Measurements from ENCODE around the gene SS18L1. TPM values are rescaled to one million over a fixed set of nuclear protein-coding genes. Genes with fewer than 3 reads are reported as not detected.

Gene SS18L1
- total RNA-seq, 1 donor from 2014 or later, result 16.3 TPM

- H3K4me2 ChIP-seq (ENCODE audit: low read length), result no peak overlapping the region
- no peak for TF ChIP-seq EZH2 (IDR thresholded peaks at IDR 0.05; ENCODE audit: insufficient read depth, low read length)
- no peak for TF ChIP-seq CTCF (IDR thresholded peaks at IDR 0.05; ENCODE audit: insufficient read depth, low read depth, low read length)
- no peaks in the 10 kb centered on the region for H3K79me2 ChIP-seq (ENCODE audit: insufficient read depth, low read length)
- H3K4me1 ChIP-seq (ENCODE audit: insufficient read depth, low read length), result peaks cover 8% of the 10 kb centered on the region
- H3K9ac ChIP-seq (ENCODE audit: low read length), result no peak overlapping the region
- DNase-seq (ENCODE audit: low read depth) (no peak), FAIRE-seq (no peak)
- Mint-ChIP-seq H3K36me3 (ENCODE audit: low read depth, unreplicated experiment) (peaks cover 26% of the 10 kb centered on the region), H3K27me3 (ENCODE audit: low read depth, unreplicated experiment) (no peaks in the 10 kb centered on the region), H3K4me3 (ENCODE audit: unreplicated experiment) (no peak overlapping the region), H3K9me3 (ENCODE audit: unreplicated experiment) (no peaks in the 10 kb centered on the region), H3K4me1 (ENCODE audit: low read depth, unreplicated experiment) (no peaks in the 10 kb centered on the region), H3K27ac (ENCODE audit: unreplicated experiment) (no peak overlapping the region)
- peaks cover 20% of the 10 kb centered on the region for H4K20me1 ChIP-seq (ENCODE audit: insufficient read depth, low read length)
- H2AFZ ChIP-seq (ENCODE audit: low read depth, low read length), result no peak overlapping the region
- H3K27me3 ChIP-seq (ENCODE audit: insufficient read depth, low read length), result no peaks in the 10 kb centered on the region
- no peak overlapping the region for H3K27ac ChIP-seq (ENCODE audit: low read depth, low read length)
- no peak overlapping the region for H3K4me3 ChIP-seq (ENCODE audit: insufficient read depth, low read depth, low read length)
- H3K9me3 ChIP-seq (ENCODE audit: insufficient read depth, low read depth, low read length), result no peaks in the 10 kb centered on the region
- peaks cover 14% of the 10 kb centered on the region for H3K36me3 ChIP-seq (ENCODE audit: insufficient read depth, low read length)
These were observed 54.9 kb downstream of the SS18L1 start for GRCh38 chr20:62198496-62198895.

DNA sequence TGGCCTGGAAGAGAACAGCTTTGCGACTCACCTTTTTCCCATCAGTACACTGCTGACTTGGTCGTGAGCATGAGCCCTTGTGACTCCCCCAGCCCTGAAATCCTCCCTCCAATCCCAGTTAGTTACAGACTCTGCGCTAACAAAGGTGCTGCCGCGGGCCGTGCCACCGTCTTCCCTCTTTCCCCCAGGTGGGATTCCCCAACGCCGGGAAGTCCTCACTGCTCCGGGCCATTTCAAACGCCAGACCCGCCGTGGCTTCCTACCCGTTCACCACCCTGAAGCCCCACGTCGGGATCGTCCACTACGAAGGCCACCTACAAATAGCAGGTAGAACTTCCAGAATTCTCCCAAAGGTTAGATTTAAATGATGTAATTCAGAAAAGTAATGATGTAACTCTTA is 55.4 kb downstream of the SS18L1 start:
- peaks cover 8% of the 10 kb centered on the region for H3K4me1 ChIP-seq (ENCODE audit: insufficient read depth, low read length)
- no peaks in the 10 kb centered on the region for H3K9me3 ChIP-seq (ENCODE audit: insufficient read depth, low read depth, low read length)
- no peaks in the 10 kb centered on the region for H3K9me3 Mint-ChIP-seq (ENCODE audit: unreplicated experiment)
- no peak overlapping the region for H3K27ac ChIP-seq (ENCODE audit: low read depth, low read length)
- H3K36me3 Mint-ChIP-seq (ENCODE audit: low read depth, unreplicated experiment), result peaks cover 26% of the 10 kb centered on the region
- H3K79me2 ChIP-seq (ENCODE audit: insufficient read depth, low read length), result no peaks in the 10 kb centered on the region
- H3K4me3 ChIP-seq (ENCODE audit: insufficient read depth, low read depth, low read length), result no peak overlapping the region
- H3K27me3 ChIP-seq (ENCODE audit: insufficient read depth, low read length), result no peaks in the 10 kb centered on the region
- no peak for DNase-seq (ENCODE audit: low read depth)
- H3K4me2 ChIP-seq (ENCODE audit: low read length), result no peak overlapping the region
- H3K36me3 ChIP-seq (ENCODE audit: insufficient read depth, low read length), result peaks cover 14% of the 10 kb centered on the region
- TF ChIP-seq CTCF (IDR thresholded peaks at IDR 0.05; ENCODE audit: insufficient read depth, low read depth, low read length), result no peak
- TF ChIP-seq EZH2 (IDR thresholded peaks at IDR 0.05; ENCODE audit: insufficient read depth, low read length), result no peak
- FAIRE-seq, result no peak
- H3K4me1 Mint-ChIP-seq (ENCODE audit: low read depth, unreplicated experiment), result no peaks in the 10 kb centered on the region
- H3K27ac Mint-ChIP-seq (ENCODE audit: unreplicated experiment), result no peak overlapping the region
- H3K9ac ChIP-seq (ENCODE audit: low read length), result no peak overlapping the region
- peaks cover 17% of the 10 kb centered on the region for H4K20me1 ChIP-seq (ENCODE audit: insufficient read depth, low read length)
- no peak overlapping the region for H2AFZ ChIP-seq (ENCODE audit: low read depth, low read length)
- H3K4me3 Mint-ChIP-seq (ENCODE audit: unreplicated experiment), result no peak overlapping the region
- no peaks in the 10 kb centered on the region for H3K27me3 Mint-ChIP-seq (ENCODE audit: low read depth, unreplicated experiment)

GRCh38 chr20:62200491-62201172 is 57.1 kb downstream of the SS18L1 start:
- H3K27ac ChIP-seq (ENCODE audit: low read depth, low read length), result no peak overlapping the region
- FAIRE-seq, result no peak
- no peaks in the 10 kb centered on the region for H3K9me3 Mint-ChIP-seq (ENCODE audit: unreplicated experiment)

More at GRCh38 chr20:62200491-62201172, 57.1 kb downstream of the SS18L1 start:
- H3K27ac Mint-ChIP-seq (ENCODE audit: unreplicated experiment), result no peak overlapping the region
- H3K79me2 ChIP-seq (ENCODE audit: insufficient read depth, low read length), result no peaks in the 10 kb centered on the region
- no peaks in the 10 kb centered on the region for H3K9me3 ChIP-seq (ENCODE audit: insufficient read depth, low read depth, low read length)
- TF ChIP-seq EZH2 (IDR thresholded peaks at IDR 0.05; ENCODE audit: insufficient read depth, low read length), result no peak
- TF ChIP-seq CTCF (IDR thresholded peaks at IDR 0.05; ENCODE audit: insufficient read depth, low read depth, low read length), result no peak
- H3K4me3 ChIP-seq (ENCODE audit: insufficient read depth, low read depth, low read length), result no peak overlapping the region
- H3K4me1 ChIP-seq (ENCODE audit: insufficient read depth, low read length), result peaks cover 8% of the 10 kb centered on the region
- no peak overlapping the region for H3K4me3 Mint-ChIP-seq (ENCODE audit: unreplicated experiment)
- peaks cover 11% of the 10 kb centered on the region for H3K36me3 ChIP-seq (ENCODE audit: insufficient read depth, low read length)
- H3K27me3 Mint-ChIP-seq (ENCODE audit: low read depth, unreplicated experiment), result no peaks in the 10 kb centered on the region
- H3K9ac ChIP-seq (ENCODE audit: low read length), result no peak overlapping the region
- H3K27me3 ChIP-seq (ENCODE audit: insufficient read depth, low read length), result no peaks in the 10 kb centered on the region
- no peak overlapping the region for H3K4me2 ChIP-seq (ENCODE audit: low read length)
- peaks cover 29% of the 10 kb centered on the region for H3K36me3 Mint-ChIP-seq (ENCODE audit: low read depth, unreplicated experiment)
- no peak overlapping the region for H2AFZ ChIP-seq (ENCODE audit: low read depth, low read length)
- peaks cover 10% of the 10 kb centered on the region for H4K20me1 ChIP-seq (ENCODE audit: insufficient read depth, low read length)
- H3K4me1 Mint-ChIP-seq (ENCODE audit: low read depth, unreplicated experiment), result no peaks in the 10 kb centered on the region
- DNase-seq (ENCODE audit: low read depth), result no peak

Data from astrocyte (in vitro differentiated cells and primary cell).